SK-N-MC (cell line): ENCODE data around the gene GALNTL6.

Experiments
- EZH2 ChIP-seq: fragments of 200-600 bp; sonication (generic); IDR thresholded peaks from one replicate; pipeline ENCODE4 v1.6.1; 2017; ENCODE audit warnings: antibody characterized with exemption
- FOXP2 ChIP-seq: optimal IDR thresholded peaks from 2 replicates; pipeline ENCODE3; 2011; ENCODE audit warnings: mild to moderate bottlenecking, moderate library complexity; ENCODE audit not compliant: insufficient read depth; ENCODE audit errors: extremely low read length, control extremely low read depth
- POLR2AphosphoS5 ChIP-seq: IDR thresholded peaks from 2 replicates; pipeline ENCODE4 v1.6.1; 2012; ENCODE audit warnings: mild to moderate bottlenecking, low read depth, low read length, borderline replicate concordance

- TF ChIP-seq EZH2 (no peak), POLR2AphosphoS5 (no peak), FOXP2 (no peak)
Measured at GRCh38 chr4:172709376-172709775, 896.2 kb downstream of the GALNTL6 start.
